ENCODE data around the gene HNRNPR. TPM values are rescaled to one million over a fixed set of nuclear protein-coding genes. Genes with fewer than 3 reads are reported as not detected.
A peak's percentile ranks its signal among the peaks of the same experiment; 100 is the strongest.
"Not testable (repeated sequence)": the region's sequence is repeated elsewhere in the genome, so short reads cannot be mapped to it uniquely, and the experiment has no call there.

Gene HNRNPR
- polyA plus RNA-seq, 6 donors from 2014 or later, result 187 to 238 (median 208) TPM

- H3K4me3 Mint-ChIP-seq, result peak overlapping the region in 3 of 8 donors; percentile 1 to 90 (median 2)
- DNase-seq (no peak), ATAC-seq (ENCODE audit: low read depth in 2 of 2) (no peak)
- H3K36me3 Mint-ChIP-seq, result peaks cover 0 to 4% of the 10 kb centered on the region in 2 donors
- H3K9me3 Mint-ChIP-seq, result no peaks in the 10 kb centered on the region
- H3K27ac Mint-ChIP-seq, result peak overlapping the region in 3 of 6 donors; percentile 40 to 87 (median 40)
- no peaks in the 10 kb centered on the region for H3K27me3 Mint-ChIP-seq
- H3K4me1 Mint-ChIP-seq, result peaks cover 41 to 52% (median 50%) of the 10 kb centered on the region in 3 donors
Measured at GRCh38 chr1:23339632-23340031, 4.5 kb downstream of the HNRNPR start.

DNA sequence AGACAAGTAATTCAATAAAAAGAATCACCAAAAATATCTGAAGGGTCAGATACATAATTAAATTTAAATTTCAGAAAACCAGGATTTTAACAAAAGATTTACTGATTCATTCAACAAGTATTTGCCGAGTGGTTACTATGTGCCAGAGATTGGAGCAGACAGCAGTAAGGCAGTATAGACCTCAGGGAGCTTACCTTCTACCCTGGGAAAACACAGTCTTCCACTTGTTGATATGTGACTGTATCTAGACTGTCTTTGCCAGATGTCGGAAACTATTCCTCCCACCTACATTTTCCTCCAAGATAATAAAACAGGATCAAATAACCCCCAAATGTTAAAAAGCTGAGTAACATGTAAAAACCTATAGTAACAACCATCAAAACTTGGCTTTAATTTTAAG is 6.2 kb downstream of the HNRNPR start:
- ATAC-seq (ENCODE audit: low read depth in 2 of 2) (no peak), DNase-seq (no peak)
- no peaks in the 10 kb centered on the region for H3K27me3 Mint-ChIP-seq
- peaks cover 0 to 4% of the 10 kb centered on the region in 2 donors for H3K36me3 Mint-ChIP-seq
- no peaks in the 10 kb centered on the region for H3K9me3 Mint-ChIP-seq
- no peak overlapping the region for H3K27ac Mint-ChIP-seq
- no peak overlapping the region for H3K4me3 Mint-ChIP-seq
- peaks cover 37 to 47% (median 45%) of the 10 kb centered on the region in 3 donors for H3K4me1 Mint-ChIP-seq

DNA sequence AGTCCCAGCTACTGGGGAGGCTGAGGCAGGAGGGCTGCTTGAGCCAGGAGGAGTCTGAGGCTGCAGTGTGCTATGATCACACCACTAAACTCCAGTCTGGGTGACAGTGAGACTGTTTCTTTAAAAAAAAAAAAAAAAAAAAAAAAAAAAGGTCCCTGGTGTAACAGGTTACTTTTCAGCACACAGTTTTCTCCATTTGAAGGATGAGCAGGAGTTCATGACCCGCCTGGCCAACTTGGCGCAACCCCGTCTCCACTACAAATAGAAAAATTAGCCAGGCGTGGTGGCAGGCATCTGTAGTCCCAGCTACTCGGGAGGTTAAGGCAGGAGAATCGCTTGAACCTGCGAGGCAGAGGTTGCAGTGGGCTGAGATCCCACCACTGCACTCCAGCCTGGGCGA is 12.4 kb downstream of the HNRNPR start:
- Mint-ChIP-seq H3K4me1 (peaks cover 5 to 19% (median 11%) of the 10 kb centered on the region in 3 donors), H3K27me3 (no peaks in the 10 kb centered on the region), H3K4me3 (peak overlapping the region in 1 of 8 donors; percentile 52), H3K27ac (peak overlapping the region in 2 of 6 donors; percentile 65 to 74), H3K36me3 (peaks cover 11 to 18% of the 10 kb centered on the region in 2 donors), H3K9me3 (no peaks in the 10 kb centered on the region)
- no peak for ATAC-seq (ENCODE audit: low read depth in 2 of 2)
- no peak for DNase-seq

DNA sequence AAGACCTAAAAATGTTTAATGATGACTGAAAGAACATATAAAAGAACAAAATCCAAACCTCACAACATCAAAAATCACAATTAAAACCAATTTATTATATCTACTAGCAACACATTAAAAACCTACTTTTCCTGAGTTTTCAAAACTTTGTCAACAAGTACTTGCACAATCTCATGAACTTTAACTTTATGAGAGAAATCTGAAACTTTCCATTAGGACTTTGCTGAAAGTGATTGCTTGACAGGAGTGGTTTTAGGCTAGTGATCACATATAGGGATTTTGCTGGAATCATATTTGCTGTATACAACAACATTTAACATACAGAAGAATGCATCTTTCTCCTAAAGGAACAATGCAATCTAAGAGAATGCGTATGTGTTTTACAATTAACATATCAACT is 13.2 kb downstream of the HNRNPR start:
- DNase-seq, result no peak
- no peaks in the 10 kb centered on the region for H3K27me3 Mint-ChIP-seq
- H3K9me3 Mint-ChIP-seq, result no peaks in the 10 kb centered on the region
- peaks cover 5 to 25% (median 11%) of the 10 kb centered on the region in 3 donors for H3K4me1 Mint-ChIP-seq
- peak overlapping the region in 3 of 6 donors; percentile 16 to 57 (median 24) for H3K27ac Mint-ChIP-seq
- H3K4me3 Mint-ChIP-seq, result no peak overlapping the region
- peaks cover 11 to 18% of the 10 kb centered on the region in 2 donors for H3K36me3 Mint-ChIP-seq
- ATAC-seq (ENCODE audit: low read depth in 2 of 2), result no peak

GRCh38 chr1:23325393-23325792 is 18.7 kb downstream of the HNRNPR start:
- H3K36me3 Mint-ChIP-seq, result peaks cover 2 to 21% of the 10 kb centered on the region in 2 donors

GRCh38 chr1:23322770-23323169 is 21.3 kb downstream of the HNRNPR start:
- no peak for DNase-seq
- Mint-ChIP-seq H3K9me3 (no peaks in the 10 kb centered on the region), H3K36me3 (peaks cover 16 to 29% of the 10 kb centered on the region in 2 donors), H3K27me3 (no peaks in the 10 kb centered on the region), H3K4me3 (no peak overlapping the region), H3K27ac (peak overlapping the region in 1 of 6 donors; percentile 7), H3K4me1 (peaks cover 10 to 32% (median 19%) of the 10 kb centered on the region in 3 donors)
- ATAC-seq (ENCODE audit: low read depth in 2 of 2), result no peak

More at GRCh38 chr1:23325393-23325792, 18.7 kb downstream of the HNRNPR start:
- H3K4me1 Mint-ChIP-seq, result peaks cover 10 to 35% (median 14%) of the 10 kb centered on the region in 3 donors
- no peak overlapping the region for H3K27ac Mint-ChIP-seq
- DNase-seq, result no peak
- no peaks in the 10 kb centered on the region for H3K9me3 Mint-ChIP-seq
- H3K4me3 Mint-ChIP-seq, result no peak overlapping the region
- no peaks in the 10 kb centered on the region for H3K27me3 Mint-ChIP-seq
- ATAC-seq (ENCODE audit: low read depth in 2 of 2), result no peak

DNA sequence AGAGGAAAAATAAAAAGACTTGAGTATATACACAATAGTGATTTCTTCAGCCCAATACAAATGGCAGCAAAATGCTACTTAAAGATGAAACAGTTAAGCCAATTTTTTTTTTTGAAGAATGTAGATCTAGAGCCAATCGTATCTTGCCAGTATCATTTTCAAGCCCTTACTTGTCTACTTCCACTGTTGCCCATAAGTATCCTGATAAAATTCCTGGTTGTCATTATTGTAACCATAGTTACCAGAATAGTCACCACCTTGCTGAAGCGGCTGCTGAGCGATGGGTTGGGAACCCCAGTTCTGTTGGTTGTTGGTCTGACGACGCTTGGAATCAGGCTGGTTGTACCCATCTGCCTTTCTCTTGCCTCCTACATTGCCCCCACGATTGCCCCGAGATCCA is 33.8 kb downstream of the HNRNPR start:
- not testable (repeated sequence) for ATAC-seq (ENCODE audit: low read depth in 2 of 2); H3K9me3 Mint-ChIP-seq; DNase-seq; H3K4me1 Mint-ChIP-seq; H3K27me3 Mint-ChIP-seq; H3K4me3 Mint-ChIP-seq
- Mint-ChIP-seq H3K36me3 (peaks cover 14 to 26% of the 10 kb centered on the region in 2 donors), H3K27ac (peak overlapping the region in 2 of 6 donors; percentile 26 to 74)

DNA sequence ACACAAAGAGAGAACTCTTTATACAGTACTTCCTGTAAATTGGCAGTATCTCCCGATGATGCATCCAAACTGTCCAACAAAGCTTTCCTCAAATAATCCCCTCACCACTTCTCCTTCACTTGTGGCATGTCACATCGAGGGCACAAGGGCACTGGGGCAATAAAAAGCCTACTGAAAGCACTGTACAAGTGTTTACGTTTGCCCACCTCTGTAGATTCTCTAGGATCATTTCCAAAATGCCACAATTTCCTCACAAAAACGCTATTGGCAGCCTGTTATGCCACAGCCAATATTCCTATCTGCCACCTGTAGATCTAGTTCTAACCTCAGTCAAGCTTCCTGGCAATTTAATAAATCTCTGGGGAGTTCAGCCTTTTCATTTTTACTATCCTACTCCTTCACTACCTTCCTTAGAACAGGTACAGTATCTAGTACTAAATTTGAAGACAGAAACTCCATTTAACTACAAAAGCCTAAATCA is 39.9 kb downstream of the HNRNPR start:
- Mint-ChIP-seq H3K27ac (peak overlapping the region in 3 of 6 donors; percentile 28 to 80 (median 29)), H3K4me1 (no peaks in the 10 kb centered on the region), H3K9me3 (no peaks in the 10 kb centered on the region), H3K27me3 (no peaks in the 10 kb centered on the region), H3K36me3 (peaks cover 0 to 7% of the 10 kb centered on the region in 2 donors), H3K4me3 (no peak overlapping the region)
- no peak for DNase-seq
- no peak for ATAC-seq (ENCODE audit: low read depth in 2 of 2)

DNA sequence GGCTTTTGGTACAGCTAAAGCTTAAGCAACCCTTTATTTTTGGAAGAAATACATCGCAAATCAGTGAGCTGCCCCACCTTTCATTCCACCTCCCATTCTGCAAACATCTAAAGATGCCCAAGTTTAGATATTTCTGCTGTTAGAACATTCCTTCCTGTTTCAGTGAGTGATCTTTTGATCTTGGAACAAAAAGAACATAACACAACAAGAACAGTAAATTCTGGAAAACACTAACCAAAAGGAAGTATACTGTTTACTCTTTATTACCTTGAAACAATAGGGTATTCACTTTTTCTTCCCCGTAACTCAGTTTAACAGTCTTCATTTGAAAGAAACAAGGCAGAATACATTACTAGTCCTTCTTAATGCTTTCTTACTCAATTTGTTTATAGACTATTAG is 40.6 kb downstream of the HNRNPR start:
- H3K27ac Mint-ChIP-seq, result peak overlapping the region in 2 of 6 donors; percentile 3 to 25
- peaks cover 0 to 7% of the 10 kb centered on the region in 2 donors for H3K36me3 Mint-ChIP-seq
- H3K9me3 Mint-ChIP-seq, result no peaks in the 10 kb centered on the region
- no peaks in the 10 kb centered on the region for H3K4me1 Mint-ChIP-seq
- ATAC-seq (ENCODE audit: low read depth in 2 of 2), result no peak
- H3K4me3 Mint-ChIP-seq, result no peak overlapping the region
- H3K27me3 Mint-ChIP-seq, result no peaks in the 10 kb centered on the region
- no peak for DNase-seq

GRCh38 chr1:23296931-23297330 is 47.2 kb downstream of the HNRNPR start:
- no peaks in the 10 kb centered on the region for H3K27me3 Mint-ChIP-seq
- no peaks in the 10 kb centered on the region for H3K9me3 Mint-ChIP-seq
- no peak overlapping the region for H3K4me3 Mint-ChIP-seq
- ATAC-seq (ENCODE audit: low read depth in 2 of 2), result no peak
- peaks cover 0 to 7% of the 10 kb centered on the region in 2 donors for H3K36me3 Mint-ChIP-seq
- DNase-seq, result no peak
- H3K27ac Mint-ChIP-seq, result no peak overlapping the region
- no peaks in the 10 kb centered on the region for H3K4me1 Mint-ChIP-seq

DNA sequence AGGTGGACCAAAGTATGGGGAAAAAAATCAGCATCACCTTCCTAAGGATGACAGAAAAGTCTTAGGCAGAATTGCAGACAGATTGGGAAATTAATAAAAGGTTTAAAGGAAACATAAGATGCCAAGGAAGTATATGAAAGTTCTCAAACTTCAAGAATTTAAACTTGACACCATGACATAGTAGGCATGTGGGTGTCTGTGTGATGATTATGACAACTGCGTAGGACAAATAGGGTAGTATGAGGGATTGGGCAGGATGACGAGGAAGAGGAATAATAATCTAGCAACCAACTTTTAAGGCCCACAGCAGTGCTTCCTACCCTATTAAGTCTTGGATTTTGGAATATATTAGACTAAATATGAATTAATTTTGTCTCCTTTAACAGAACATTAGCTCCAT is 52.4 kb downstream of the HNRNPR start:
- no peak for DNase-seq
- no peaks in the 10 kb centered on the region for H3K27me3 Mint-ChIP-seq
- ATAC-seq (ENCODE audit: low read depth in 2 of 2), result no peak
- H3K9me3 Mint-ChIP-seq, result no peaks in the 10 kb centered on the region
- no peaks in the 10 kb centered on the region for H3K4me1 Mint-ChIP-seq
- no peak overlapping the region for H3K4me3 Mint-ChIP-seq
- H3K27ac Mint-ChIP-seq, result peak overlapping the region in 1 of 6 donors; percentile 75
- no peaks in the 10 kb centered on the region for H3K36me3 Mint-ChIP-seq

- DNase-seq (no peak), ATAC-seq (ENCODE audit: low read depth in 2 of 2) (no peak)
- Mint-ChIP-seq H3K4me1 (no peaks in the 10 kb centered on the region), H3K9me3 (no peaks in the 10 kb centered on the region), H3K27me3 (no peaks in the 10 kb centered on the region), H3K4me3 (no peak overlapping the region), H3K36me3 (no peaks in the 10 kb centered on the region), H3K27ac (no peak overlapping the region)
Measured at GRCh38 chr1:23290836-23291565, 53.1 kb downstream of the HNRNPR start.

GRCh38 chr1:23288671-23289070 is 55.4 kb downstream of the HNRNPR start:
- DNase-seq (no peak), ATAC-seq (ENCODE audit: low read depth in 2 of 2) (no peak)
- H3K4me1 Mint-ChIP-seq, result no peaks in the 10 kb centered on the region
- H3K4me3 Mint-ChIP-seq, result no peak overlapping the region
- no peaks in the 10 kb centered on the region for H3K36me3 Mint-ChIP-seq
- no peak overlapping the region for H3K27ac Mint-ChIP-seq
- H3K27me3 Mint-ChIP-seq, result no peaks in the 10 kb centered on the region
- no peaks in the 10 kb centered on the region for H3K9me3 Mint-ChIP-seq

DNA sequence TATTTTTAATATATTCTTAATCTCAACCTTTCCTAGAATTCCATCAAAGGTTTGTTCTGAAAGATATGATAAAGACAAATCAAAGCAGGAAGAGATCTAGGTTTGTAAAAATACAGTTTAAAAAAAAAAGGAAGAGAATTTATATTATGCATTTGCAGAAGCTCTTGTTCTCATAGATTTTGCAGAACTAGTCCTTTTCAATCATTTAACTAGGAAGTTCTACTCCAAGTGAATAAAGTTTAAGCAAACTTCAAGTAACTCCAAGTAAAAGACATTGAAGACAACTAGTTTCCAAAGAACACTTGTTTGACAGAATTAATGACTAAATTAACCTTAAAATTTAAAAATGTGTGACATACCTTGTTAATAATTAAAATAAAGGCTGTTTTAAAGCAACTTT is 55.9 kb downstream of the HNRNPR start:
- no peak for DNase-seq
- Mint-ChIP-seq H3K27me3 (no peaks in the 10 kb centered on the region), H3K27ac (no peak overlapping the region), H3K4me3 (no peak overlapping the region), H3K9me3 (no peaks in the 10 kb centered on the region), H3K4me1 (no peaks in the 10 kb centered on the region), H3K36me3 (no peaks in the 10 kb centered on the region)
- ATAC-seq (ENCODE audit: low read depth in 2 of 2), result no peak

Data from naive B cell (primary cell).